Left lung (tissue), 10 donors: ENCODE results near the gene HDHD5. TPM values are rescaled to one million over a fixed set of nuclear protein-coding genes. Genes with fewer than 3 reads are reported as not detected.

Source experiments
- ATAC-seq: fragments of 200-7000 bp; cut with Tn5 transposase; one replicate; pipeline ENCODE4 v1.9.1; 2020; ENCODE audit warnings: moderate library complexity
- DNase-seq, 4 donors: peaks; one replicate each; pipeline ENCODE4 v3.0.0-alpha.2; 2013 to 2020
- H3K27ac ChIP-seq, 2 donors: fragments of 200-600 bp; sonication (generic) in 1 of 2; one replicate each; pipeline versions ENCODE4 v1.5.0 to v1.8.0; 2020 to 2021
- H3K27me3 ChIP-seq, 2 donors: fragments of 200-600 bp; sonication (generic) in 1 of 2; one replicate each; pipeline versions ENCODE4 v1.5.0 to v1.8.0; 2020 to 2021
- H3K36me3 ChIP-seq, 2 donors: fragments of 200-600 bp; sonication (generic) in 1 of 2; one replicate each; pipeline versions ENCODE4 v1.5.0 to v1.8.0; 2020 to 2021
- H3K4me1 ChIP-seq, 2 donors: fragments of 200-600 bp; one replicate each; pipeline ENCODE4 v1.8.0; 2021
- H3K4me3 ChIP-seq, 2 donors: fragments of 200-600 bp; sonication (generic) in 1 of 2; one replicate each; pipeline versions ENCODE4 v1.5.0 to v1.8.0; 2020 to 2021; ENCODE audit warnings: mild to moderate bottlenecking in 1 of 2
- H3K9me3 ChIP-seq, 2 donors: fragments of 200-600 bp; sonication (generic) in 1 of 2; one replicate each; pipeline versions ENCODE4 v1.5.0 to v1.8.0; 2020 to 2021
- intact Hi-C, 2 donors: fragments of 100-400 bp; cut with DNase I; formaldehyde crosslinking; loops; one replicate each; pipeline versions ENCODE4 v1.11.2 to v1.14.2; 2022
- polyA plus RNA-seq, 6 donors: library from polyadenylated mRNA; unstranded; fragments of 120-200 nt; gene quantifications; one replicate each; pipeline ENCODE4 v1.2.1, GENCODE V29; 2013; ENCODE audit not compliant: insufficient read length in 6 of 6
- total RNA-seq, 2 donors: library from RNA; stranded (reverse); fragmentation: NEBNext Ultra II Directional; extraction: Animal tissue kit (Norgen Biotek cat#: 25700); gene quantifications; one replicate each; pipeline ENCODE4 v1.2.1, GENCODE V29; 2021
- TF ChIP-seq, protein P1 (sequence below), 2 donors: fragments of 200-600 bp; sonication (generic) in 1 of 2; IDR thresholded peaks; one replicate each; pipeline versions ENCODE4 v1.5.0 to v1.8.0; 2021; ENCODE audit warnings: antibody characterized with exemption in 2 of 2
- donor health status: DM: no; HTN: yes; CAD: no.
- donor health status: DM: no; HTN: no; CAD: no.

The HDHD5 gene
- total and polyA plus RNA-seq, 8 donors = 18.1 to 38.9 (median 34.1) TPM

DNA sequence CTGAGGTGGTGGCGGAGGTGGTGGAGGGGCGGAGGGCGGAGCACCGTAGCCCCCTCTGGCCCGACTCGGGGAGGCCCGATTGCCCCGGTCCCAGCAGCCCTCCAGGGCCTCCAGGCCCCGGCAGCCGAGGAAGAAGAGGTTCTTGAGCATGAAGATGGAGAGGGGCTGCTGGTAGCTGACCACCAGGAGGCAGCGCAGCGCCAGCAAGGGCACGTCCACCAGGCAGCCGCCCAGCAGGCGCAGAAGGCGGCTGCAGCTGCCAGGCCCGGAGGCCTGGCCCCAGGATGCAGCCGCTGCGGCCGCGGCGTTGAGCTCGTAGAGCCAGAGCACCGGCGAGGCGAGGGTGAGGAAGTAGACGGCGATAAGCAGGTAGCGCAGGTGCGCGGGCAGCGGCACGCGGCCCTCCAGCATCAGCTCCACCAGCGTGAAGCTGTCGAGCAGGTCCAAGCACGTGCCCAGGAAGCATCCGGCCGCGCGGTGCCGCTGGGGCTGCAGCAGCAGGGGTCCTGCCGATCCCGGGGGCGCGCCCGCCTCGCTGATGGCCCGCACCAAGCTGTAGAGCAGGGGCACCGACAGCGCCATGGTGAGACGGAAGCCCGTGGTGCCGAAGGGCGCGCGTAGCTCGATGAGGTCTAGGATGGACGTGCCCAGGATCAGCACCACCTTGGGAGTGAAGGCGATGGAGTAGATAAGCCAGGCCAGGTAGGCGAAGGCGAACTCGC, 39.4 kb downstream of the HDHD5 start:
- Histone ChIP-seq H3K27me3 (peaks cover 33 to 50% of the 10 kb centered on the region in 2 donors), H3K36me3 (no peaks in the 10 kb centered on the region), H3K9me3 (no peaks in the 10 kb centered on the region), H3K4me3 (peak overlapping the region in 1 of 2 donors; percentile 24), H3K27ac (no peak overlapping the region), H3K4me1 (peaks cover 0 to 73% of the 10 kb centered on the region in 2 donors)
- intact Hi-C loops = no loop called here
- peak in 1 of 4 donors; percentile 88 for DNase-seq
- TF ChIP-seq, protein P1, sequence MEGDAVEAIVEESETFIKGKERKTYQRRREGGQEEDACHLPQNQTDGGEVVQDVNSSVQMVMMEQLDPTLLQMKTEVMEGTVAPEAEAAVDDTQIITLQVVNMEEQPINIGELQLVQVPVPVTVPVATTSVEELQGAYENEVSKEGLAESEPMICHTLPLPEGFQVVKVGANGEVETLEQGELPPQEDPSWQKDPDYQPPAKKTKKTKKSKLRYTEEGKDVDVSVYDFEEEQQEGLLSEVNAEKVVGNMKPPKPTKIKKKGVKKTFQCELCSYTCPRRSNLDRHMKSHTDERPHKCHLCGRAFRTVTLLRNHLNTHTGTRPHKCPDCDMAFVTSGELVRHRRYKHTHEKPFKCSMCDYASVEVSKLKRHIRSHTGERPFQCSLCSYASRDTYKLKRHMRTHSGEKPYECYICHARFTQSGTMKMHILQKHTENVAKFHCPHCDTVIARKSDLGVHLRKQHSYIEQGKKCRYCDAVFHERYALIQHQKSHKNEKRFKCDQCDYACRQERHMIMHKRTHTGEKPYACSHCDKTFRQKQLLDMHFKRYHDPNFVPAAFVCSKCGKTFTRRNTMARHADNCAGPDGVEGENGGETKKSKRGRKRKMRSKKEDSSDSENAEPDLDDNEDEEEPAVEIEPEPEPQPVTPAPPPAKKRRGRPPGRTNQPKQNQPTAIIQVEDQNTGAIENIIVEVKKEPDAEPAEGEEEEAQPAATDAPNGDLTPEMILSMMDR (IDR thresholded peaks at IDR 0.05) = peak in 1 of 2 donors; percentile 35
- no peak for ATAC-seq

DNA sequence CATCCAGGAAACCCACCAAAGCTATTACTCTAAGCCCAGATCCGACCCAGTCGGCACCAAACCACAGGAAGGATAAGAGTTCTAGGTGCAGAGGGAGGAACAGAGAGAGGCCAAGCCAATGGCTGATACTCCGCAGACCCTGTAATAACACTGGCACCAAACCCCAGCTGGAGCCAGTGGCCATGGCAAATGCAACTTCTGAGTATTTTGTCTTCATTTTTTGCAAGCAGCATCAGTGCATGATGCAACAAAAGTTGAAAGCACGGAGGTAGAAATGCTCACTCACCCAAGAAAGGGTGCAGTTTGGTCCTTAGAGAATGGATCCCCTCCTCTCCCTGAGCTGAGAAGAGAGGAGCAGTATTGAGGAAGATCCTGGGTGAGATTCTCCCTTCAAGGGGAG, 40.7 kb downstream of the HDHD5 start:
- peak overlapping the region in 1 of 2 donors; percentile 79 for H3K27ac ChIP-seq
- H3K36me3 ChIP-seq = no peaks in the 10 kb centered on the region

DNA sequence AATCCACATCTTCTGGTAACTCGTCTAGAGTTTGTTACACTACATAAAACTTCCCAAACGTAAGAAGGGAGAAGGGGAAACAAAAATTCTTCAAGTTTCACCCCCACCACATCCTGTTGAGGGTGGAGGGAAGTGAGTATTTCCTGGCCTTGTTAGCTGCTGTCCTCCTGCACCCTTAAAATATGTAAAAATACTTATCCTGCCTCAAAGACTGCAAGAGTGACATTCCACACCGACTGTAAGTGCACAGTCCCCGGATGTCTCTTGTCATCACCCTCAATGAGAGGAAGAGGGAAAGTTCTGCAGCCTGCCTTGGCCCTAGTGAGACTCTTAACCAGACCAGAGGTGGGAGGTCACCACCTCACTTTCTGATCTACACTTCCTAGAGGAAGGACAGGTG, 41.2 kb downstream of the HDHD5 start:
- no peaks in the 10 kb centered on the region for H3K36me3 ChIP-seq
- H3K9me3 ChIP-seq = no peaks in the 10 kb centered on the region
- no peak for DNase-seq
- TF ChIP-seq, protein P1 (IDR thresholded peaks at IDR 0.05) = no peak
- H3K27me3 ChIP-seq = peaks cover 33 to 43% of the 10 kb centered on the region in 2 donors
- no peak for ATAC-seq
- H3K4me1 ChIP-seq = peaks cover 0 to 90% of the 10 kb centered on the region in 2 donors
- no peak overlapping the region for H3K4me3 ChIP-seq
- peak overlapping the region in 1 of 2 donors; percentile 79 for H3K27ac ChIP-seq
- intact Hi-C loops = no loop called here

More for the DNA sequence above, 40.7 kb downstream of the HDHD5 start:
- intact Hi-C loops = no loop called here
- H3K27me3 ChIP-seq = peaks cover 33 to 48% of the 10 kb centered on the region in 2 donors
- peaks cover 0 to 86% of the 10 kb centered on the region in 2 donors for H3K4me1 ChIP-seq
- ATAC-seq (no peak), DNase-seq (no peak)
- H3K9me3 ChIP-seq = no peaks in the 10 kb centered on the region
- TF ChIP-seq, protein P1 (IDR thresholded peaks at IDR 0.05) = no peak
- no peak overlapping the region for H3K4me3 ChIP-seq

DNA sequence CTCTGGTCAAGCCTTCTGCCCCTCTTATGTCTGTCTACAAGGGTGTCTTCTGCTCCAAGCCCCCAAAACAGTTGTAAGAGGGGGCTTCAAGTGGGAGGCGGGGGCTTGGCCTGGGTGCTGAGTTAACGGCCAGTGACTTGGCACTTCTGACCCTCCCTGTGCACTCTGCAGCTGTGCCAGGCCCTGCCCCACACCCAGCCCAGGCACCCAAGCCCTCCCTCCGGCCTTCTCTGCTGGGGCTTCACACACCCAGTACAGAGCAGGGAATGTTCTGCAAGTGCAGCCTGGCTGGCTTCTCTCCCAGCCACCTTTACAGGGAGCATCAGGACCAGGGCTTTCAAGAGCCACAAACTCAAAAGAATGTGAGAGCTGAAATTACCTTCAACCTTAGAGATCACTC, 41.7 kb downstream of the HDHD5 start:
- Histone ChIP-seq H3K27ac (peak overlapping the region in 1 of 2 donors; percentile 79), H3K27me3 (peaks cover 31 to 39% of the 10 kb centered on the region in 2 donors), H3K9me3 (no peaks in the 10 kb centered on the region), H3K4me1 (peaks cover 0 to 95% of the 10 kb centered on the region in 2 donors), H3K36me3 (no peaks in the 10 kb centered on the region), H3K4me3 (no peak overlapping the region)
- DNase-seq (no peak), ATAC-seq (no peak)
- TF ChIP-seq, protein P1 (IDR thresholded peaks at IDR 0.05) = no peak
- intact Hi-C loops = no loop called here

DNA sequence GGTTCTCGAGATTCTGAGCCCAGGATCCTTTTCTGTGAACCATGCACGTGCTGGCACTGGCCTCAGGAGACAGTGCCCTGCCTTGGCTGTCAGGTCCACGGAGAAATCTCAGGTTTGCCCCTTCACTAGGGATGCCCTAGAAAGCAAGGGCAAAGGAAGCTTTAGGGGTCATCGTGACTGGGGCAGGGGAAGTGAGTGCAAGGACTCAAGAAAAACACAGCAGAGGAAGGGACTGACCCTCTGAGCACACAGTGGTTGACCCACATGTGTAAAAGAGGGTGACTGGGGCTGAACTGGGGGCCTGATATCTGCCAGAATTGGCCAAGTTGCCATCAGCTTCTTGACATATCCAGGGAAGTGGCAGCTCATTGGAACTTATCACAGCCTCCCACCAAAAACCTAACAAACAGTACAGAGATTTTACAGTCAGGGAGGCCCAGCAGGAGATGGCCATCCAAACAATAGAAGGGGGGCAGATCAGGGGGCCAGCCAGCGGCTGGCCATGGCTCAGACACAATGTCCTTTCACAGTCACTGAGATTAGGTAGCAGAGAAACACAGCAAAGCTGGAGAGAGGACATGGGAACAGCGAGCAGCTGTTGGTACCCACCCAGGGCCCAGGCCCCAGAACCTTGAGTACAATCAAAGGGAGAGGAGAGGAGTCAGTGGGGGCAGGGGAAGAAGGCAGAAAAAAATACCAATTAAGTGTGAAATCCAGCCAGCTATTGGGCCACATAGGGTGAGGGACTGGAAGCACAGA, 42.3 kb downstream of the HDHD5 start:
- TF ChIP-seq, protein P1 (IDR thresholded peaks at IDR 0.05) = no peak
- Histone ChIP-seq H3K4me3 (no peak overlapping the region), H3K27me3 (peaks cover 25 to 32% of the 10 kb centered on the region in 2 donors), H3K4me1 (peaks cover 0 to 99% of the 10 kb centered on the region in 2 donors), H3K27ac (peak overlapping the region in 1 of 2 donors; percentile 79), H3K9me3 (no peaks in the 10 kb centered on the region), H3K36me3 (no peaks in the 10 kb centered on the region)
- DNase-seq (no peak), ATAC-seq (no peak)
- intact Hi-C loops = no loop called here
